ENCODE results near the gene GMIP.

Gene GMIP

DNA sequence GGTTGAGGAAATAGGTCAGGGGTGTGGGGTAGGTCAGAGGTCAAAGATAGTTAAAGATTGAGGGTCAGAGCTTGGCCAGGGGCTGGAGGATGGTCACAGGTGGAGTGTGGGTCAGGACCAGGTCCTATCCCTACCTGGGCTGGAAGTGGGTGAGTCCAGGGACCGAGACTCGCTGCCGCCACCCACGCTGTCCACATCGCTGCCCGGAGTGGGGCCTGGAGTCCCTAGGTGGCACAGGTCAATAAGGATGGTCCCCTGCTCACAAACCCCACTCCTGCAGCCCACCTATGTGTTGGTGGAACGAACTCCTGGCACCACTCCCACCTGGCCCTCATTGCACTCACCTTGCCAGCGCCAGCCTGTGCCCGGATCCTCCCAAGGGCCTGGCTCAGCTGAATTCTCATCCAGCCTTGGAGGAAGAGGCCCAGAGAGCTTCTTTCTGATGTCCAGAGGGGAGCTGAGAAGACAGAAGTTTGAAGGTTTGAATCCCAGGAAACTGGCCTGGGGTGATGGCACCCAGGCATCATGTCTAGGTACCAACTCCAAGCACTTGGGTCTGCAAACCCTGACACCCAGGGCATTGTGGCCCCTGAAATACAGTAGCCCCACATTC lies 6.8 kb downstream of the GMIP start:
- Histone ChIP-seq H3K27me3 (replicated peaks; ENCODE audit: control insufficient read depth, insufficient read depth, low read length) (no peaks in the 10 kb centered on the region), H3K4me3 (replicated peaks; ENCODE audit: low read depth, low read length) (no peak overlapping the region), H3K36me3 (ENCODE audit: control insufficient read depth, insufficient read depth, low read length) (peaks cover 55% of the 10 kb centered on the region)
- TF ChIP-seq, protein P1, sequence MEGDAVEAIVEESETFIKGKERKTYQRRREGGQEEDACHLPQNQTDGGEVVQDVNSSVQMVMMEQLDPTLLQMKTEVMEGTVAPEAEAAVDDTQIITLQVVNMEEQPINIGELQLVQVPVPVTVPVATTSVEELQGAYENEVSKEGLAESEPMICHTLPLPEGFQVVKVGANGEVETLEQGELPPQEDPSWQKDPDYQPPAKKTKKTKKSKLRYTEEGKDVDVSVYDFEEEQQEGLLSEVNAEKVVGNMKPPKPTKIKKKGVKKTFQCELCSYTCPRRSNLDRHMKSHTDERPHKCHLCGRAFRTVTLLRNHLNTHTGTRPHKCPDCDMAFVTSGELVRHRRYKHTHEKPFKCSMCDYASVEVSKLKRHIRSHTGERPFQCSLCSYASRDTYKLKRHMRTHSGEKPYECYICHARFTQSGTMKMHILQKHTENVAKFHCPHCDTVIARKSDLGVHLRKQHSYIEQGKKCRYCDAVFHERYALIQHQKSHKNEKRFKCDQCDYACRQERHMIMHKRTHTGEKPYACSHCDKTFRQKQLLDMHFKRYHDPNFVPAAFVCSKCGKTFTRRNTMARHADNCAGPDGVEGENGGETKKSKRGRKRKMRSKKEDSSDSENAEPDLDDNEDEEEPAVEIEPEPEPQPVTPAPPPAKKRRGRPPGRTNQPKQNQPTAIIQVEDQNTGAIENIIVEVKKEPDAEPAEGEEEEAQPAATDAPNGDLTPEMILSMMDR (IDR thresholded peaks at IDR 0.05; ENCODE audit: insufficient read depth, low read length, poor library complexity, severe bottlenecking), result no peak
- DNase-seq (ENCODE audit: extremely low read depth, insufficient read length), result no peak

DNA sequence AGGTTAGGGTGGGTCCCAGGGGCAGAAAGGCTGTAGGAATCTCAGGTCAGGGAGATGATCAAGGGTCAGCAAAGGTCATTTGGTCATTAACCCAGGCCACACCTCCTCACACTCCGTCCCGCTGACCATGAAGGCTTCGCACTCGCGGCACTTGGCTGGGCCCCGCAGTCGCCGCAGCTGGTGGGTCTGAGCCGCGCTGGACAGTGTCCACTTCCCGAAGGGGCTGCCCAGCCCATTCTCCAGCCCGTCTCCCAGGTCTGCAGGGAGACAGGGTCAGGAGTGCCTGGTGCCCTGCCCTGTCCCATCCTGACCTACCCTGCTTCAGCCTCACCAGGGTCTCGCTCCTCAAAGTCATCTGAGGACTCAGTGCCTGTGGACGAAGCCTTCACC lies 8.1 kb downstream of the GMIP start:
- Histone ChIP-seq H3K27me3 (replicated peaks; ENCODE audit: control insufficient read depth, insufficient read depth, low read length) (no peaks in the 10 kb centered on the region), H3K4me3 (replicated peaks; ENCODE audit: low read depth, low read length) (no peak overlapping the region), H3K36me3 (ENCODE audit: control insufficient read depth, insufficient read depth, low read length) (peaks cover 57% of the 10 kb centered on the region)
- TF ChIP-seq, protein P1 (IDR thresholded peaks at IDR 0.05; ENCODE audit: insufficient read depth, low read length, poor library complexity, severe bottlenecking), result no peak
- no peak for DNase-seq (ENCODE audit: extremely low read depth, insufficient read length)

DNA sequence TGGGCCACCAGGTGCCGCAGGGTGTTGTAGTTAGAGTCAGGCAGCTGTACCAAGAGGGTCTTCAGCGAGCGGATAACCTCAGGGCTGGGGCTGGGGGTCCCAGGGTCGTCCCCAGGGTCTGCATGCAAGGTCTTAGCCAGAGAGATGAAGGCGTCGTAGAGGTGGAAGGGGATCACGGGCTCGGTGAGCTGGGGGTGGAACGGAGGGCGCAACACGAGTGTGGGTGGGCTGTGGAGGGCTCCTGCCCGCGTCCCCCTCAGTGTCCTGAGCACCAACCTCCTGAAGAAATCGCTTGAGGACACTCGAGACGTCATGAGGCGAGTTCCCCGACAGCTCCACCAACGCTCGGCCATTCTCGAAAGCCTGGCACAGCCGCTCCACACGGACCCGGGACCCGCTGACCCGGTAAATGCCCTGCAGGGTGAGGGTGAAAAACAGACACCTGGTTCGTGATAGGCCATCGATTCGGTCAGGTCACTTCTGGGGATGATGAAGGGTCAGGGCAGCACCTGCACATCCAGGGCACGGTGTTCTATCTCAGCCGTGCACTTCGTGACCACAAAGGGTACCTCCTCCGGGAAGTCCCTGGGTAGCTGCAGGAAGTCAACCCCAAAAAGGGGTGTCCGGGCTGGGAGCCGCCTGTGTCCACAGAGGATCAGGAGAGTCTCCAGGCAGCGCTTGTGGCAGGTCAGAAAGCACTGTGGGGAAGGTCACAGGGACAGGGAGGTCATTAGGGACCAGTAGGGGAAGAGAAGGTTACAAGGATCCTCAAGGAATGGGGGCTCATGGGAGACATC lies 8.7 kb downstream of the GMIP start:
- H3K36me3 ChIP-seq (ENCODE audit: control insufficient read depth, insufficient read depth, low read length), result peaks cover 57% of the 10 kb centered on the region
- no peak for DNase-seq (ENCODE audit: extremely low read depth, insufficient read length)
- no peaks in the 10 kb centered on the region for H3K27me3 ChIP-seq (replicated peaks; ENCODE audit: control insufficient read depth, insufficient read depth, low read length)
- TF ChIP-seq, protein P1 (IDR thresholded peaks at IDR 0.05; ENCODE audit: insufficient read depth, low read length, poor library complexity, severe bottlenecking), result no peak
- no peak overlapping the region for H3K4me3 ChIP-seq (replicated peaks; ENCODE audit: low read depth, low read length)

DNA sequence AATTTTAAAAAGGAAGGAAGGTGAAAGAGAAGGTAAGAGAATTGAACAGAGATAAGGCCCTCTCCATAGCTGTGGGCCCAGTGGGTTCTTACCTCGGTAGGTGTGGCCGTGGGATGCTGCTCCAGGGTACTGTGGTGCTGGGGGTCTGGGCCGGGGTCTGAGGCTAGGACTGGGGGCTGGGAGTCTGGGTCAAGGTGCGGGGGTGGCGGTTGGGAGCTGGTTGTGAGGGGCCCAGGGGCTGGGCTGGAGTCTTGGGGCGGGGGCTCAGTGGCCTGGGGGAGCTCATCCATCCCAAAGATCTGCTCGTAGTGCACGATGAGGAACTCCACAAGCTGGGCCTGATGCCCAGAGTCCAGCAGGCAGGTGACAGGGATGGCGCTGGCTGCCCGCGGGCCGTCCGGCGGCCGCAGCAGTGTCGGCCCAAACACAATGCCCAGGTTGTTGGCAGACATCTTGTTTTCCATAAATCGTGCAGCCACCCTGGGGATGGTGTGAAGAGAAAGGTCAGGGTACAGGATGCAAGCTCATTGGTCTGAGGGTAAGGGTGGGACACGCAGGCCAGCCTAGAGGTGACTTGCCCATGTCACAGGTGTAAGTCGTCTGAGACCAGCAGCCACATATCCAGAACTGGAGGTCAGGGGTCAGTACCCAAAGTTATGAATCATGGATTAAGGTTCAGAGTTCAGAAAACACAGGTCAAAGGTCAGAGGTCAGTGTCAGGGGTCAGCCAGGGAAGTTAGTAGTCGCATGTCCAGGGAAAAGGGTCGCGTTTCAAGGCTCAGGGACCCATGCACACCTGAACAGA lies 9.5 kb downstream of the GMIP start:
- no peak overlapping the region for H3K4me3 ChIP-seq (replicated peaks; ENCODE audit: low read depth, low read length)
- DNase-seq (ENCODE audit: extremely low read depth, insufficient read length), result no peak
- H3K27me3 ChIP-seq (replicated peaks; ENCODE audit: control insufficient read depth, insufficient read depth, low read length), result no peaks in the 10 kb centered on the region
- H3K36me3 ChIP-seq (ENCODE audit: control insufficient read depth, insufficient read depth, low read length), result peaks cover 57% of the 10 kb centered on the region
- TF ChIP-seq, protein P1 (IDR thresholded peaks at IDR 0.05; ENCODE audit: insufficient read depth, low read length, poor library complexity, severe bottlenecking), result no peak

DNA sequence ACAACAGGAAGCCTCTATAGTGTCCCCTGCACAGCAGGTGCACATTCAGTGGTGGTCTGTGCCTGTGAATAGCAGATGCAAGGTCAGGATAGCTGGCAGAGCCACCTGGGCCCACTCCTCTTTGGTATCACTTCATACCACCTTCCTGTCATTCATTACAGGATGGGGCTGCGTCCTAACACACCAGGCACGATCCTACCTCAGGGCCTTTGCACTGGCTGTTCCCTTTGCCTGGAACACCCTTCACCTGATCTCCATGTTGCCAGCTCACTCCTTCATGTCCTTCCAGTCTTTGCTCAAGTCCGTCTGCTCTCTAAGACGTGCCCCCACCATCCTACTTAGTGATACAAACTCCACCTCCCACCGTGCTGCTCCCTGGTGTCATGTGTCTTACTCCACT lies 10.8 kb downstream of the GMIP start:
- Histone ChIP-seq H3K27me3 (replicated peaks; ENCODE audit: control insufficient read depth, insufficient read depth, low read length) (no peaks in the 10 kb centered on the region), H3K4me3 (replicated peaks; ENCODE audit: low read depth, low read length) (no peak overlapping the region), H3K36me3 (ENCODE audit: control insufficient read depth, insufficient read depth, low read length) (peaks cover 48% of the 10 kb centered on the region)
- no peak for DNase-seq (ENCODE audit: extremely low read depth, insufficient read length)
- TF ChIP-seq, protein P1 (IDR thresholded peaks at IDR 0.05; ENCODE audit: insufficient read depth, low read length, poor library complexity, severe bottlenecking), result no peak

All from GM06990 (cell line).